GM18951 (cell line): ENCODE data around the gene RNF39.
"Not testable (repeated sequence)": the region's sequence is repeated elsewhere in the genome, so short reads cannot be mapped to it uniquely, and the experiment has no call there.

Experiments used
- POLR2A ChIP-seq: IDR thresholded peaks from 4 replicates; pipeline ENCODE4 v1.6.1; 2011; ENCODE audit warnings: mild to moderate bottlenecking; ENCODE audit not compliant: insufficient read length, insufficient read depth; ENCODE audit errors: extremely low read depth
- in situ Hi-C: fragments of 300-500 bp; cut with MboI; formaldehyde crosslinking; loops from one replicate; pipeline ENCODE4 v1.12.0; 2022; ENCODE audit warnings: low sequenced_read_pairs, mixed read lengths, inconsistent platforms; ENCODE audit not compliant: unreplicated experiment

The RNF39 gene

GRCh38 chr6:30075094-30075789 is at the start of gene RNF39:
Gene RNF39 (minus strand): TSS chr6:30075769. CDS start chr6:30075585, 184 bp downstream.
- in situ Hi-C loops, result no loop called here
- TF ChIP-seq POLR2A, result no peak

GRCh38 chr6:30122515-30122914 is 46.9 kb upstream of the RNF39 start:
- in situ Hi-C loops, result no loop called here

GRCh38 chr6:30121446-30122366 is 46.1 kb upstream of the RNF39 start:
- no peak for TF ChIP-seq POLR2A
- in situ Hi-C loops, result no loop called here

More at GRCh38 chr6:30122515-30122914, 46.9 kb upstream of the RNF39 start:
- TF ChIP-seq POLR2A, result no peak

- in situ Hi-C loops, result not testable (repeated sequence)
Measured at GRCh38 chr6:30118691-30119090, 43.1 kb upstream of the RNF39 start.

- in situ Hi-C loops, result no loop called here
- TF ChIP-seq POLR2A, result no peak
Measured at GRCh38 chr6:30116724-30117123, 41.2 kb upstream of the RNF39 start.

GRCh38 chr6:30113841-30114240 is 38.3 kb upstream of the RNF39 start:
- in situ Hi-C loops, result no loop called here
- no peak for TF ChIP-seq POLR2A

GRCh38 chr6:30113003-30113759 is 37.6 kb upstream of the RNF39 start, which contains the start of gene TRIM31:
Gene TRIM31 (minus strand): TSS chr6:30113090. CDS start chr6:30112805, 285 bp downstream.
- TF ChIP-seq POLR2A, result no peak
- in situ Hi-C loops, result no loop called here

GRCh38 chr6:30112402-30112994 is 36.9 kb upstream of the RNF39 start:
- in situ Hi-C loops, result no loop called here
- TF ChIP-seq POLR2A, result no peak

- no peak for TF ChIP-seq POLR2A
- in situ Hi-C loops, result no loop called here
Measured at GRCh38 chr6:30111266-30111856, 35.8 kb upstream of the RNF39 start.

- in situ Hi-C loops, result no loop called here
- no peak for TF ChIP-seq POLR2A
Measured at GRCh38 chr6:30104661-30105060, 29.1 kb upstream of the RNF39 start.

GRCh38 chr6:30103872-30104179 is 28.3 kb upstream of the RNF39 start:
- in situ Hi-C loops, result no loop called here
- TF ChIP-seq POLR2A, result no peak

GRCh38 chr6:30102970-30103871 is 27.7 kb upstream of the RNF39 start:
- no peak for TF ChIP-seq POLR2A
- in situ Hi-C loops, result no loop called here
